ENCODE data around the gene ENTPD1.
"Not testable (repeated sequence)": the region's sequence is repeated elsewhere in the genome, so short reads cannot be mapped to it uniquely, and the experiment has no call there.

The ENTPD1 gene, protein sequence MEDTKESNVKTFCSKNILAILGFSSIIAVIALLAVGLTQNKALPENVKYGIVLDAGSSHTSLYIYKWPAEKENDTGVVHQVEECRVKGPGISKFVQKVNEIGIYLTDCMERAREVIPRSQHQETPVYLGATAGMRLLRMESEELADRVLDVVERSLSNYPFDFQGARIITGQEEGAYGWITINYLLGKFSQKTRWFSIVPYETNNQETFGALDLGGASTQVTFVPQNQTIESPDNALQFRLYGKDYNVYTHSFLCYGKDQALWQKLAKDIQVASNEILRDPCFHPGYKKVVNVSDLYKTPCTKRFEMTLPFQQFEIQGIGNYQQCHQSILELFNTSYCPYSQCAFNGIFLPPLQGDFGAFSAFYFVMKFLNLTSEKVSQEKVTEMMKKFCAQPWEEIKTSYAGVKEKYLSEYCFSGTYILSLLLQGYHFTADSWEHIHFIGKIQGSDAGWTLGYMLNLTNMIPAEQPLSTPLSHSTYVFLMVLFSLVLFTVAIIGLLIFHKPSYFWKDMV

DNA sequence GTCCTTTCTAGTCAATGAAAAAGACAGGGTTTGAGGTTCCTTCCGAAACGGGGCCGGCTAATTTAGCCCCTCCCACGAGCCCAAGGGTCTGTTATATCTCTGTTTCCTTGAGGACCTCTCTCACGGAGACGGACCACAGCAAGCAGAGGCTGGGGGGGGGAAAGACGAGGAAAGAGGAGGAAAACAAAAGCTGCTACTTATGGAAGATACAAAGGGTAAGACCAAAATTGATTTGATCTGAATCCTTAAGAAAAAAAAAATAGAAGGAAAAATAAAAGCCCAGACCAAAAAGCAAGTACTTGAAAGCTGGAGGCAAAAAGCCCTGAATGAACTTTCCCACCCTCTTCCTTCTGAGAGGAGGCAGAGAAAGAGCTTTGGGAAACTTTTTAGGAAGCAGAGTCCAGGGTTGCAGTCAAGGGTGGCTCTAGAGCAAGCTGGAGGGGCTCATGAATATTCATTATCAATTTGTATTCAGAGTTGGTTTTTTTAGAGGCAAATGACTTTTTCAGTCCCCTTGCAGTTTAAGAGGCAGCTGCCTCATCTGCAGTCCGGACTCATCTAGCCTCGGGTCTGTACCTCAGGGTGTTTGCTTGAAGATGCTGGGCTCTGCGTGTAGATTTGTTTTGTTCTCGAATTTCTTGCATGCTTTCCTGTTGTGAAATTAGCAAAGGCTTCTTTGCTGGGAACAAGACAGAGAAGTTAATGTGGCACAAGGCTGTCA, at the start of gene ENTPD1:
Gene ENTPD1 (plus strand): TSS at position 123 of the 721 bp plus-strand sequence. CDS start 77 bp downstream, at position 200.
- peak; percentile 5 for DNase-seq

DNA sequence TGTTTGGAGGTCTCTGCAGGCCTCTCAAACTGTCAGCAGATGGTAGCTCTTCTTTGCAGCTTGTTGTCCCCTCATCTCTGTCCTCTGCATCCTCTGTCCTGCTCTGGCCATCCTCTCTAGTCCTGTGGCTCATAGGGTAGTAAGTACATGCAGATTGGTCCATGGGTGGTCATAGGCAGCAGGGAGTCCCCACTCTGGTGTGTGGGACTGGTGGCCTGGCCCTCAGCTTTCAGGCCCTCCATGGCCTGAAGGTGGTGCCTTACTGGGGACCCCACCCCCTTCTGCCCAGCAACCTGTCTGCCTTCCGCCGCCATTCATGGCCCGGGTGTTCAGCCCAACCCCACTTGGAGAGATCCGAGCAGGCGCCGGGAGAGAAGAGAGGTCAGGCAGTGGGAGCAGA, 49.4 kb upstream of the ENTPD1 start:
- no peak for DNase-seq

DNA sequence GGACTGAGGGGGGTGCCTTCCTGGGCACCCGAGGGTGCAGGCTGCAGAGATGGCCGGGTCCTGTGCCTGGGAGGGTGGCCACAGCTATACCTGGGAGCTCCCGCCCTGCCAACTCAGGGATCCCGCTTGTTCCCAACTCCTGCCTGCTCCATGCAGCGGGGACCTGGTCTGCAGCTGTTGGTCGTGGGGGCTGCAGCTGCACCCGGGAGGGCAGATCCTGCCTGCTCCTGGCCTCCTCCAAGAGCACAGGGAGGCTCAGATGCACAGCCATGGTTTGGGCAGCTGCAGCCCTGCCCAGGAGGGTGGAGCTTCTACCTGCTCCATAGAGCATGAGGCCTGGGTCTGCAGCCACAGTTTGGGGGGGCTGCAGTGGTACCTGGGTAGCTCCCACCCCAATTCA, 49.0 kb upstream of the ENTPD1 start:
- DNase-seq = no peak

DNA sequence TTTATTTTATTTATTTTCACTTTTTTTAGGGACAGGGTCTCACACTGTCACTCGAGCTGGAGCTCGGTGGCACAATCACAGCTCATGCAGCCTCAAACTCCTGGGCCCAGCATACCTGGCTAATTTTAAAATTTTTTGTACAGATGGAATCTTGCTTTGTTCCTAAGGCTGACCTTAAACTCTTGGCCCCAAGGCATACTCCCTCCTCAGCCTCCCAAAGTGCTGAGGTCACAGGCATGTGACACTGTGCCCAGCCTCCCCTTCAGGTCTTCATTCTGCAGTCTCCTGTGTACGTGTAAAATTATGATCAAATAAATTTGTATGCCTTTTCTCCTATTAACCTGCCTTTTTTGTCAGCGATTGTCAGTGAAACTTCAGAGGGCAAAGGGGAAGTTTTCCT, 44.5 kb upstream of the ENTPD1 start:
- no peak for DNase-seq

DNA sequence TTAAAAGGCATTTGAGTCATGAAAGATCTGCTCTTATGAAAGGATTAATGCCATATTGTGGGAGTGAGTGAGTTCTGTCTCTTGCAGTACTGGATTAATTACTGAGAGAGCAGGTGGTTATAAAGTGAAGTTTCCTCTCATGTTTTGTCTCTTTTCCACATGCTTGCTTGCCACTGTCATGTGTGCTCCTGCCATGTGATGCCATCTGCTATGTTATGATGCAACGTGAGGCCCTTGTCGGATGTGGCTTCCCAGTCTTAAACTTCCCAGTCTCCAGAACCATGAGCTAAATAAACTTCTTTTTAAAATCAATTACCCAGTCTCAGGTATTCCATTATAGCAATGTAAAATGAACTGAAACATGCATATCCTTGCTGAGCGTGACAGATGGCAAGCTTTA, 39.5 kb upstream of the ENTPD1 start:
- DNase-seq = no peak

DNA sequence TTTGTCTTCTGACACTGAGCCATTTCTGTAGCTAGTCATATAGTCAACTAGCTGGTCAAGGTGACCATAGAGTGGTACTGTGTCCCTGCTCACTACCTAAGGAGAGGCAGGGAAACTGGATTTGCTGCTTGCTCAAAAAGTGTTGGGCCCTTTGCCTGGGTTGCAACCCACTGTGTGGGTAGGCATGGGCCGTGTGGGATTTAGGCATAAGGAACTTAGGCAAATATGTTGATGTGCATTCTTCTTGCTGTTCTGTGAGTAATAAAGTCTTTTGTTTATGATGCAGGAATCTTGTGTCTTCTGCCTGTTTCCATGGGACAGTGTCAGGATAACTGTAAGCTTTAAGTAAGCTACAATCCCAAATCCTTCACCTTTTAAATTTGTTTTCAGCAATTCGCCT, 39.1 kb upstream of the ENTPD1 start:
- DNase-seq = no peak

DNA sequence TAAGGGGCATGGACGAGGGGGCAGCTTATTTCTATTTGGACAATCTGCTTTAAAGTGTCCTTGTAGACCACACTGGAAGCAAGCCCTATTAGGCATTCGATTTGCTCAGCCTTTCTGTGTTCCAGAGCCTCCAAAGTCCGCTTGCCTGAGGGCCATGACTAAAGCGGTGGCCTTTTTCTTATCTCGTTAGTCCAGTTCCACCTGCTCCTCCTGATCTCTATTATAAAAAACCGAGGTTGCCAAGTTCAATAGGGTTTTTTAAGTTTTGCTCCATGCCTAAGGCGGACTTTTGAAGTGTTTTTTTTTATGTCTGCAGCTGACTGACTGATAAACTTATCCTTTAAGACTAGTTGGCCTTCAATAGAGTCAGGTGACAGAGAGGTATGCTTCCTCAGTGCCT, 35.2 kb upstream of the ENTPD1 start:
- DNase-seq = not testable (repeated sequence)

DNA sequence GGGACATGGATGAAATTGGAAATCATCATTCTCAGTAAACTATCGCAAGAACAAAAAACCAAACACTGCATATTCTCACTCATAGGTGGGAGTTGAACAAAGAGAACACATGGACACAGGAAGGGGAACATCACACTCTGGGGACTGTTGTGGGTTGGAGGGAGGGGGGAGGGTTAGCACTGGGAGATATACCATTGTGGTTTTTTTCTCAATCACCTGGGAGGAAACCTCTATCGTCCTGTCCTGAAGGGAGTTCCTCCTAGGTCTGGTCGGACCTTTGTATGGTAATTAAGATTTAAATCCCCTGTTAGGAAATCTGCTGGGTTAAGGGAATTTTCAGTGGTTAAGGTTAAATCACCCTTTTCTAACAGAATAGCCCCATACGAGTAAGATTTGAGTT, 33.5 kb upstream of the ENTPD1 start:
- DNase-seq = not testable (repeated sequence)

DNA sequence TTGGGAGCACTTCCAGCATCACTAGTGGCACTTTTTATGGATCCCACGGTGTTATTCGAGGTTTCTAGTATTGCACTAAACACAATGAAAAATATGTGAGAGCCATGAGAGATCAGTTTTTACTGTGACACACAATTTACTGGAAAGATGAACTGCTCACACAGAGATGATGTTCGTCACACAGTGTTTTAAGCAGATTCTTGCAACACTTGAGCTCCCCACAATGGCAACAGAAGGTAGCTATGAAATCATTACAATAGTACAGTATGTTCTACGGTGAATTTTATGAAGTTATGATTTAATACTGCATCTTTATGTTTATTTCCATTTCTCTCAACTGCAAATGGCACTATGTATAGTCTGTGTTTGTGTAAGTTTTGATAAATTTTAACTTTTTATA, 27.4 kb upstream of the ENTPD1 start:
- no peak for DNase-seq

DNA sequence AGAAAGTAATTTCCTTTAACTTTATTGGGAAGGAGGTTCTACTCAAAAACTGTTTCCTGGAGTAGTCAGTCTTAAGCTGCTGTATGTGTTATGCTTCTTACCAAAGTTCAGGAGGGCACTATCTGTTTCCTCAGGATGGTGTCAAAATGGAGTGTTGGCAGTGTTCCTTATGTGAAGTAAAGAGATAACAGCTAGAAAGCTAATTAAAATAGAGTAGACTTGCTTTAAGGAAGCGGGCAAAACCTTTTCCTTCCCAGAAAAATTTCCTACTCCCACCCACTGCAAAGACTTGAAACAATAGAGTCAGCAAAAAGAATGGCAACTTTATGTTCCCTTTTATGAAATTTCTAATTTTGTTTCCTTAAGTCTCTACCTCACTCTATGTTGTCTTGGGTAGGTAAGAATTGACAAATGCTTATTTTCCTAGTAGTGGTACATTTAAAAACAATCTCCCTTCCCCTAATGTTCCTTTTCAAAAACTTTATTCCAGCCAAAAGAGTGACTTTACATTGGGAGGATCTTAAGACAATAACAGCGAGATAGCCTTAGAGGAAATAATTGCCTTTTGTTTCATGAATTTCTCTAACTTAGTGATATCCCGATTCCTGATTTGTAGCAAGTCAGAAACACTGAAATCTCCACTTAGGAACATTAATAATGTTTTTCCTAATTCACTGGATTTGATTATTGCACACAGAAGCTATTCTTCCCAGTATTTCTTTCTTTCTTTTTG, 26.5 kb upstream of the ENTPD1 start:
- DNase-seq = no peak

DNA sequence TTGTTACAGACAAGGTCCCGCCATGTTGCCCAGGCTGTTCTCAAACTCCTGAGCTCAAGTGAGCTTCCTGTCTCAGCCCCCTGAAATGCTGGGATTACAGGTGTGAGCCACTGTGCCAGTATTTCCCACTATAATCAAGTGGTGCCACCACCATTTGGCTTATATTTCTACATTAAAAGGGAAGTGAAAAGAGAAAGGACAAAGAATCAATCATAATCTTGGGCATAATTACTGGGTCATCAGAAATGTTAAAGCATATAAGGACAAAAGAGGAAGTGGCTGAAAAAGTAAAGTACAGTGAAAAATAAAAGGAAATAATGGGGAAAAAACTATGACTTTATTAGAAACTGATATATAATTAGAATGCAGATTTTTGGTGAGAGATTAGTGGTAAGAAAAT, 25.7 kb upstream of the ENTPD1 start:
- no peak for DNase-seq

DNA sequence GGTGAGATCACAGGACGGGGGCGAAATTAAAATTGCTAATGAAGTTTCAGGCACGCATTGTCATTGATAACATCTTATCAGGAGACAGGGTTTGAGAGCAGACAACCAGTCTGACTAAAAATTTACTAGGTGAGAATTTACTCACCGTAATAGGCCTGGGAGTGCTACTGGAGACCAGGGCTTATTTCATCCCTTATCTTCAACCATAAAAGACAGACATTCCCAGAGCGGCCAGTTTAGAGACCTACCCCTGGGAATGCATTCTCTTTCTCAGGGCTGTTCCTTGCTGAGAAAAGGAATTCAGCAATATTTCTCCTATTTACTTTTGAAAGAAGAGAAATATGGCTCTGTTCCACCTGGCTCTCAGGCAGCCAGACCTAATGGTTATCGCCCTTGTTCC, 23.1 kb upstream of the ENTPD1 start:
- not testable (repeated sequence) for DNase-seq

DNA sequence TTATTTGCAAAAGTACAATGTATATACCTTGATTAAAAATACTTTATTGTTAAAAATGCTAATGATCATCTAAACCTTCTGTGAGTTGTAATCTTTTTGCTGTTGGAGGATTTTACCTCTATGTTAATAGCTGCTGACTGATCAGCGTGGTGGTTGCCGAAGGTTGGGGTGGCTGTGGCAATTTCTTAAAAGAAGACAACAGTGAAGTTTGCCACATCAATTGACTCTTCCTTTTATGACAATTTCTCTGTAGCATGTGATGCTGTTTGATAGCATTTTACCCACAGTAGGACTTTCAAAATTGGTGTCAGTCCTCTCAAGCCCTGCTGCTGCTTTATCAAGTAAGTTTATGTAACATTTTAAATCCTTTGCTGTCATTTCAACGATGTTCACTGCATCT, 16.9 kb upstream of the ENTPD1 start:
- DNase-seq = no peak

DNA sequence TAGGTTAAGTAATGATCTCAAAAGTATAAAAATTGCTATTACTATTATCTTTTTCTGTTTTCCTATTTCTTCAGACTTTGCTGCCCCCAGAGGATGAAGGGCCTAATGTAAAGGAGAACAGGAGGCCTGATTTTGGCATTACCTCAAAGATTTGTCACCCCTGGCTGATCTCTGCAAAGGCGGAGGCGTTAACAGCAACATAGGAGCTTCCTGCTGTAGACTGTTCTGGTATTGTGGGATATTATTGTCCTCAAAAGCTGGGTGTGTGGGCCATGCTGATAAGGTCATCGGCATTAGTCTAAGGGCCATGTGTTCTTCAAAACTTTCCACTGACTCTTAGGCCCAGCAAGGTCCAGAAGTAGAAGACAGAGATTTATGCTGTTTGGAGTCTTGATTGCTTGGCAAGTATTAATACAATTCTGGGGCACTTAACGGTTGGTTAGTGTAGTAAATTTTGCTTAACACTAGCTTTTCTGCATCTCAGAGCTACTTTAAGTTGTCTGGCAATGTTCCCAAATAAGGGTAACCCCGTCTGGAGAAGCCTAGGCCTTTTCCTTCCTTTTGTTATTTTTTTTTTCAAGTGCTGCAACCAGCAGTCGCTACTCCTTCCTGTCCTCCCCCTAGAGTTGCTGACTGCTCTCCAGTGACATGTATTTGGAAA, 14.0 kb upstream of the ENTPD1 start:
- DNase-seq = no peak

DNA sequence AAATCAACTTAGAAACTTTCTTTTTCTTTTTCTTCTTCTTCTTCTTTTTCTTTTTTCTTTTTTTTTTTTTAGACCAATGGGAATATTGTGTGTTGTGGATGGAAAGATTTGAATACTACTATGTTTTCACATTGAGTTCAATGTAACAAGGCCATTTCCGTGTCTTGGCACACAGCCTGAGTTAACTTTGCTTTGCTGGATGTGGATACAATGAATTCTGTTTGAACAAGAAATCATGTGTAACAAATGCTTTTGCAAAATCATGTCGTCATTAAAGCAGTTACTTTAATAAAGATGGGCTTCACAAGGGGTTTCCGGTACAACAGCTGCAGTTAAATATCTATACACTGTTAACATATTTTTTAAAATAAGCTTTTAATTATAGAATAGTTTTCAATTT, 13.5 kb upstream of the ENTPD1 start:
- no peak for DNase-seq

DNA sequence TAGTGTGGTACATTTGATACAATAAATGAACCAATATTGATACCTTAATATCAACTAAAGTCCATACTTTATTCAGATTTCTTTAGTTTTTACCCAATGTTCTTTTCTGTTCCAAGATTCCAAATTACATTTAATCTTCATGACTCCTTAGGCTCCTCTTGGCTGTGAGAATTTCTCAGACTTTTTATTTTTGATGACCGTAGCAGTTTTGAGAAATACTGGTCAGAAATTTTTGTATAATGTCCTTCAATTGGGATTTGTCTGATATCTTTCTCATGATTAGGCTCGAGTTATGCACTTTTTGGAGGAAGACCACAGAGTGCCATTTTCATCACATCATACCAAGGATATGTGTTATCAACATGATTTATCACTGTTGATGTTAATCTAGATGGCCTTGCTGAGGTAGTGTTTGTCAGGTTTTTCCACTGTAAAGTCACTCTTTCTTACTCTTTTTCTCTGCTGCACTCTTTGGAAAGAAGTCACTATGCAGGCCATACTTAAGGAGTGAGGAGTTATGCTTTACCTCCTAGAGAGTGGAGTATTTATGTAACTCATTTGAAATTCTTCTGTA, 12.9 kb upstream of the ENTPD1 start:
- no peak for DNase-seq

DNA sequence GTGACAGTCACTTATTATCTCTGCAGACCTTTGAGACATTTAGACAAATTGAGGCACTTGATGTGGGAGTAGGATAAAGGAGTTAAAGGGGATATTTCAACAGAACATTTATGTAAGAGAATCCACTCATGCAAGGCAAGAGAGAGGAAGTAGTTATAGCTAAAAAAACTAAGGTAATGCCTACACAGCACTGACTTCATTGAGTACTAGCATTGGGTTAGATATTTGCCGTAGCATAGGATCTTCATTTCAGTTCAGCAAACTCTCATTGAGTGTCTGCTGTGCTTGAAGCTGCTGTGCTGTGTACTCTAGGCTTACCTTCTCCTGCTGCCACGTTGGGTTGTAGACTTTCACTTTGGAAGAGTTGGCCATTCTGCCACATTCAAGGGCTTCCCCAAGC, 10.5 kb upstream of the ENTPD1 start:
- no peak for DNase-seq

DNA sequence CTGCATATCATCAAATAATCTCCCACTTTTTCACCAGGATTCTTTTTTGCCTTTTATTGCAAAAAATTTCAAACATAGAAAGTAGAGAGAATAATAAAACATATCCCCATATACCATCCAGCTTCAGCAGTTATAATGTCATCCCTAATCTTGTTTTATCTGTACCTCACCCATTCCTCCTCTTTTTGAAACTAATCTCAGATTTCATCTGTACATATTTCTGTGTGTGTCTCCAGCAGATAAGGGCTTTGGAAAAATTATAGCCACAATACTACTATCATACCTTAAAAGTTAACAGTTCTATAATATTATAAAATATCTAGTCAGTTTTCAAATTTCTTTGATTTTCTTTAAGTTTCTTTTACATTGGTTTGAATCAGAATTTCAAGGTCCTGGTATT, 7.6 kb upstream of the ENTPD1 start:
- no peak for DNase-seq

DNA sequence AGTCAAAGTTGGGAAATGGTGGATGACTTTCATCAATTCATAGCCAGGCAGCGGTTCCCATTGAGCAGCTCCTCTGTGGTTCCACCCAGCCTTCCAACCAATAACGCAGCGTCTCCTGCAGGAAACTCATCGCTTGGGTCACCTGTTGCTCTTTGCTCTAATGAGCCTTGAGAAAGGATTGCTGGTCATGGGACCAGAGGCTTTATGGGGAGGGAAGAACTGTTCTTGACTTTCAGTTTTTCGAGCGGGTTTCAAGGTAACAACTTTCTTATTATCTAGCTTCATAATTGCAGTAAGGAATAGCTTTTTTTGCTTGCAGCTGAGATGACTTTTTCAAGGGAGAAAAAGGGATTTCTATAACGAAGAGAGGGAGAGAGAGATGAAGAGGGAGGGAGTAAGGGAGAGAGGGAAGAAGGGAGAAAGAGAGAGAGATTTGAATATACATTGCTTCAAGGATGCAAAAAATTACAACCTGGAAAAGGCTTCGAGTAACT, 405 bp upstream of the ENTPD1 start:
- peak; percentile 8 for DNase-seq

DNA sequence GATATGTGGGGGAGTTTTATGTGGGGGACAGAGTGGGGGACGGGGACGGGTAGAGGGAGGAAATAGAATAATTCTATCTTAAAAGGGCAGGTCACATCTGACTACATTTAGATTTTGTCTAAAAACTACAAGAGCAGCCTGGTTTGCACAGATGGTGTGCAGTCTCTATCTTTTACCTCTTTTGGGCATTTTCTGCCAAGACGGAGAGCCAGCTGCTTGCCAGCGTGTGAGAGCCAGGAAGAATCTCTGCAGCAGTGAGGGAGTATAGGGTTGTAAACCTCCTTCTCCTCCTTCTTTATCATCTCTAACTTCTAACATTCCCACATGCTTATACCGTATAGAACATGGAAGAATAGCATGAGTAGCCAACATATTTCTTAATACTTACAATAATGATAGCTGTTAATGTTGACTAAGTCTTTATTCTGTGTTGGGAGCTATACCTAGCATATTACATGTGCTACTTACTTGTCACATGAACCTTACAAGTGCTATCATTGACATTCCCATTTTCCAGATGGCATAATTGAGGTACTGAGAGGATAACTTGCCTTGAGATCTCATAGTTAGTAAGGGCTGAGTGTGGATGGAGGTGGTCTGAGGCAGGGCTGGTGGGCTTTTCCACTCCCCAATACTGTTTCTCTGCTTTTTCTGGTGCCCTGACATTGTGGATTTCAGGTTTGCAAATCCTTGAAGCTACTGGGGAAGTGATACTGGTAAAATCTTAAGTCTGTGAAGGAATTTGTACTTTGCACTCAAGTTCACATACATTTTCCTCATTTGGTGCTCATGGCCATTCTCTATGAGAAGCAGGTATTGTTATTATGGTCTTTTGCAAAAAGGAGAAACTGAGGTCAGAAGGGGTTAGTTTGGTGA, 1.1 kb downstream of the ENTPD1 start:
- no peak for DNase-seq

DNA sequence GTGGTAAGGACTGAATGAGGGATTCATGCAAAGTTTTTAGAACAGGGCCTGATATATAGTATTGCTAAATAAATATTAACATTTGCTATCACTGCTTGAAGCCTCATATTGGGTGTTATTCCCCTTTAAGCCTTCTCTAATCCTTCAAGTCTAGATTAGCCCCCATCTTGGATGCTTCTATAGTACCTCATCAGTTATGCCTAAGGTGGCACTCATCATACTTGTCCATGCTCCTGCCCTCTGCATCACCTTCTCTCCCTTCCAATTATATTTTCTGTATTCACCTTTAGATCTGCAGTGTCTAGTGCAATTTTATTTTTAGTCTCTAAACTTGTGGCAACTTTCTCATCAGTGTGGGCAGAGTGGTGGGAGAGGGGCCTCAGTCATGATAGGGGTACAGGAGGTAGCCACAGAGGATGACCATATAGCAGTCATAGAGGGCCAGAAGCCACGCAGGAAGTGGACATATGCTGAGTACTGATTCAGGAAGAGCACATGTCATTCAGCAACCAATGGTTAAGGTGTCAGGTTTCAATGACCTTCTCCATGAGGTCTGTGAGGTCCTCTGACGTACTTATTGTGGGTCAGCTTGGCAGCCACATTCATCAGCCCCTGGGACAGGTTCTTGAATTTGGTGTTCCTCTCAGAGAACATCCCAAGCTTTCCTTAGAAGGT, 2.5 kb downstream of the ENTPD1 start:
- DNase-seq = no peak
